ENCODE measurements around the gene UCN3. TPM values are rescaled to one million over a fixed set of nuclear protein-coding genes. Genes with fewer than 3 reads are reported as not detected.

Gene UCN3
- total and polyA plus RNA-seq, 10 of the 15 experiments (the other 5 are each of a cell fraction or from before 2014, with no cell fraction given): not detected

DNA sequence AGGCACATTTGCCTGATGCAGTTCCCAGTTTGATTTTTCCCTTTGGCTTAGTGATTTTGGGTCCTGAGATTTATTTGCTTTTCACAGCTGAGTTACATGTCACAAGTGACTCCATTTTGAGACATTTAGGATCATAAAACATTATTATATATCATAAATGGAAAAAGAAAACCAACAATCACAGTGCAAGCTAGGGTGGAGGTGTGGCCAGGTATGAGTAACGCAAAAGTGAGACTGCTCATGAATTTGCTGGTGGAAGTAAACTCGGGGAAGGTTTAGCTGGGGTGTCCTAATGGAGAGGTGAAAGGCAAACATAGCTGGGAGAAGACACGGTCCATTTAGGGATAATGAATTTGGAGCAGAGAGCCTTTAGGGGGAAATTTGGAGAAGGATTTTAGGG lies 21.7 kb upstream of the UCN3 start (continued):
- TF ChIP-seq, protein P1, sequence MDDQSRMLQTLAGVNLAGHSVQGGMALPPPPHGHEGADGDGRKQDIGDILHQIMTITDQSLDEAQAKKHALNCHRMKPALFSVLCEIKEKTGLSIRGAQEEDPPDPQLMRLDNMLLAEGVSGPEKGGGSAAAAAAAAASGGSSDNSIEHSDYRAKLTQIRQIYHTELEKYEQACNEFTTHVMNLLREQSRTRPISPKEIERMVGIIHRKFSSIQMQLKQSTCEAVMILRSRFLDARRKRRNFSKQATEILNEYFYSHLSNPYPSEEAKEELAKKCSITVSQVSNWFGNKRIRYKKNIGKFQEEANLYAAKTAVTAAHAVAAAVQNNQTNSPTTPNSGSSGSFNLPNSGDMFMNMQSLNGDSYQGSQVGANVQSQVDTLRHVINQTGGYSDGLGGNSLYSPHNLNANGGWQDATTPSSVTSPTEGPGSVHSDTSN (IDR thresholded peaks at IDR 0.05; ENCODE audit: insufficient replicate concordance, low read depth, low read length): no peak

DNA sequence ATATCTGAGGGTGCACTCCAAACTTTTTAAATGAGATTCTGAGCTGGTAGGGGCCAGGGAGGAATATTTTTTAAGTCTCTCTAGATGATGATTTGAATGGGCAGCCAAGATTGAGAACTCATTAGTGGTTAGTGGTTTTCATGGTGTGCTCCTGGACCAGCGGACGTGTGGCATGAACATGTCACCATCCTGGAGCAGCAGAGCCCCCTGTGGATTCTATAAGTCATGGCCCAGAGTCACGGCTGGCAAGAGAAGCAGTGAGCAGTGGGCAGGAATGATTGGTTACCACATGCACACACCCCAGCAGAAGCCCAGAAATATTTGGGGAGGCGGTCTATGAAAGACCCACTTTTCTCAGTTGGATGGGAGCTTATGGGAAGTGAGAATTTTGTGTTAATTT lies 21.2 kb upstream of the UCN3 start:
- ChIA-PET RAD21 (ENCODE audit: unreplicated experiment) (no interaction called here), CTCF (no interaction called here), SMC1A (ENCODE audit: uncharacterized antibody, unreplicated experiment) (no interaction called here), POLR2A (no interaction called here)
- H3K27ac ChIP-seq (ENCODE audit: control insufficient read depth, insufficient read depth): no peak overlapping the region
- TF ChIP-seq ZNF622 (IDR thresholded peaks at IDR 0.05): no peak
- TF ChIP-seq NBN (IDR thresholded peaks at IDR 0.05): no peak
- TF ChIP-seq, protein P2, sequence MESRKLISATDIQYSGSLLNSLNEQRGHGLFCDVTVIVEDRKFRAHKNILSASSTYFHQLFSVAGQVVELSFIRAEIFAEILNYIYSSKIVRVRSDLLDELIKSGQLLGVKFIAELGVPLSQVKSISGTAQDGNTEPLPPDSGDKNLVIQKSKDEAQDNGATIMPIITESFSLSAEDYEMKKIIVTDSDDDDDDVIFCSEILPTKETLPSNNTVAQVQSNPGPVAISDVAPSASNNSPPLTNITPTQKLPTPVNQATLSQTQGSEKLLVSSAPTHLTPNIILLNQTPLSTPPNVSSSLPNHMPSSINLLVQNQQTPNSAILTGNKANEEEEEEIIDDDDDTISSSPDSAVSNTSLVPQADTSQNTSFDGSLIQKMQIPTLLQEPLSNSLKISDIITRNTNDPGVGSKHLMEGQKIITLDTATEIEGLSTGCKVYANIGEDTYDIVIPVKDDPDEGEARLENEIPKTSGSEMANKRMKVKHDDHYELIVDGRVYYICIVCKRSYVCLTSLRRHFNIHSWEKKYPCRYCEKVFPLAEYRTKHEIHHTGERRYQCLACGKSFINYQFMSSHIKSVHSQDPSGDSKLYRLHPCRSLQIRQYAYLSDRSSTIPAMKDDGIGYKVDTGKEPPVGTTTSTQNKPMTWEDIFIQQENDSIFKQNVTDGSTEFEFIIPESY (IDR thresholded peaks at IDR 0.05): no peak
- no peak for TF ChIP-seq KLF5 (IDR thresholded peaks at IDR 0.05; ENCODE audit: partially characterized antibody)
- H3K79me2 ChIP-seq (ENCODE audit: control insufficient read depth, insufficient read depth, low read length): no peaks in the 10 kb centered on the region
- H3K4me2 ChIP-seq (ENCODE audit: control insufficient read depth, insufficient read depth): no peak overlapping the region
- H3K36me3 ChIP-seq (ENCODE audit: control insufficient read depth in 2 of 2, insufficient read depth in 2 of 2, low read length in 1 of 2): no peaks in the 10 kb centered on the region
- DNase-seq (ENCODE audit: low read depth, low spot score) (no peak), ATAC-seq (no peak), FAIRE-seq (no peak)
- no peak overlapping the region for H3K4me3 ChIP-seq
- no peaks in the 10 kb centered on the region; a peak in 1 of 4 replicates for H3K27me3 ChIP-seq (replicated peaks in 1 of 2; ENCODE audit: control insufficient read depth in 2 of 2, insufficient read depth in 2 of 2, low read length in 1 of 2)
- intact Hi-C loops (cut with micrococcal nuclease; ENCODE audit: unreplicated experiment): no loop called here
- no TSS peak for BruUV-seq (replicated peaks)
- no peaks in the 10 kb centered on the region for H4K20me1 ChIP-seq (ENCODE audit: control insufficient read depth, insufficient read depth)
- 1% methylated on average over 4 of the region's 4 CpGs for WGBS (ENCODE audit: insufficient coverage, insufficient replicate concordance, low lambda C conversion rate, missing lambda C conversion rate)
- in situ Hi-C loops (cut with MboI): no loop called here
- H3K9ac ChIP-seq (ENCODE audit: control insufficient read depth, insufficient read depth, low read length): no peak overlapping the region
- H3K9me3 ChIP-seq (replicated peaks; ENCODE audit: control insufficient read depth, insufficient read depth, low read length): no peaks in the 10 kb centered on the region
- no peak overlapping the region for H2AFZ ChIP-seq (ENCODE audit: control insufficient read depth, low read depth, low read length)
- no peaks in the 10 kb centered on the region for H3K4me1 ChIP-seq (ENCODE audit: control insufficient read depth, insufficient read depth, low read length)

All from GM12878 (cell line).